CD4-positive, alpha-beta T cell treated with Interleukin-2 at 100 ng/mL for 4 hours (primary cell): ENCODE measurements around the gene SSC4D.
"Not testable (repeated sequence)": the region's sequence is repeated elsewhere in the genome, so short reads cannot be mapped to it uniquely, and the experiment has no call there.

Experiments used
- DNase-seq: peaks from one replicate; pipeline ENCODE4 v3.0.0-alpha.2; 2020; ENCODE audit warnings: low spot score

Gene SSC4D

GRCh38 chr7:76421097-76421496 is 11.6 kb upstream of the SSC4D start:
- DNase-seq, result not testable (repeated sequence)

DNA sequence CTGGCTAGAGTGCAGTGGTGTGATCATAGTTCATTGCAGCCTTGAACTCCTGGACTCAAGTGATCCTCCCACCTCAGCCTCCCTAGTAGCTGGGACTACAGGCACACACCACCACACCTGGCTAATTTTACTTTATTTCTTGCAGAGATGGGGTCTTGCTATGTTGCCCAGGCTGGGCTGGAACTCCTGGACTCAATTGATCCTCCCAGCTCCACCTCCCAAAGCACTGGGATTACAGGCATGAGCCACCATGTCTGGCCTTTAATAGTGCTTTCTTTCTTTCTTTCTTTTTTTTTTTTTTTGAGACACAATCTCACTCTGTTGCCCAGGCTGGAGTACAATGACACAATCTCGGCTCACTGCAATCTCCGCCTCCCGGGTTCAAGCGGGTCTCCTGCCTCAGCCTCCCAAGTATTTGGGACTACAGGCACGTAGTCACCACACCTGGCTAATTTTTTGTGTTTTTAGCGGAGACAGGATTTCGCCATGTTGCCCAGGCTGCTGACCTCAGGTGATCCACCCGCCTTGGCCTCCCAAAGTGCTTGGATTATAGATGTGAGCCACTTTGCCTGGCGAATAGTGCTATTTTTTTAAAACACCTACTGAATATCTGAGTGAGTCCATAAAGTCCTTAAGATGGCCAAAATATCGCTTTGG is 8.3 kb upstream of the SSC4D start:
- DNase-seq, result not testable (repeated sequence)

DNA sequence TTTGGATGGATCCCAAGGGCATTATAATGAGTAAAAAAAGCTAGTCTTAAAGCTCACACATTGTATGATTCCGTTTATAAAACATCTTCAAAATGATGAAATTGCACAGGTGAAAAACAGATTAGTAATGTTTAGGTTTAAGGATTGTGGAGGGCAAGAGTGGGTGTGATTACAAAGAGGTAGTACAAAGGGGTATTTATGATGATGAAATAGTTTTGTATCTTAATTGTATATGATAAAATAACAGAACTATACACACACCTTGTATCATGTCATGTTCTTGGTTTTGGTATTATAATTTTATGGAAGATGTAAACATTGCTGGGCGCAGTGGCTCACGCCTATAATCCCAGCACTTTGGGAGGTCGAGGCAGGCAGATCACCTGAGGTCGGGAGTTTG is 2.8 kb upstream of the SSC4D start:
- DNase-seq, result no peak

DNA sequence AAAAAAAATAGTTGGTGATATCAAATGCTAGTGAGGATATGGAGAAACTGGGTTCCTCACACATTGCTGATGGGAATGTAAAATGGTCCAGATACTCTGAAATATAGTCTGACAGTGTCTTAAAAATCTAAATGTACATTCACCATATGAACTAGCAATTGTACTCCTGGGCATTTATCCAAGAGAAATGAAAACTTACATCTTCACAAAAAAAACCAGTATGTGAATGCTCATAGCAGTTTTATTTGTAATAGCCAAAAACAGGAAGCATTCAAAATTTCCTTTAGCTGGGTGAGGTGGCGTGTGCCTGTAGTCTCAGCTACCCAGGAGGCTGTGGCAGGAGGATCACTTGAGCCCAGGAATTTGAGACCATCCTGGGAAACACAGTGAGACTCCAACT is 2.1 kb upstream of the SSC4D start:
- DNase-seq, result no peak

DNA sequence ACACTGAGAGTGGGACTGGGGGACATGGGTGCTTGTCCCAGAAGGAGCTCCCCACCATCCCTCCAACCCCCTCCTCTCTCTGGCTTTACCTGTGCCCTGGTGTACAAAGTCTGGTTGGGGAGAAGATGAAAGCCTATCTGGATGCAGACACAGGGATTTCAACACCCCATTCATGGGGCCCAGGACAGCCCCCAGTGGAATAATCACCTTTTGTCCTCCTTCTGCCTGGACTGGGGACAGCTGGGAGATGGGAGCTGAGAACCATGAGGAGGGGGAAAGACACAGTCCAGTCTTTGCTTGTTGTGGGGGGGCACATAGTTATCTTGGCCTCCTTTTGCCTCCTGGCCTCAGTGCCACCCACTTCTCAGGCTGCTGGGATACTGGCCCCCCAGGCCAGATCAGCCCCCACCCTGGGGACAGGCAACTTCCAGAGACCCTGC is 1.4 kb downstream of the SSC4D start:
- DNase-seq, result no peak

- no peak for DNase-seq
Measured at GRCh38 chr7:76407718-76408117, 1.8 kb downstream of the SSC4D start.

DNA sequence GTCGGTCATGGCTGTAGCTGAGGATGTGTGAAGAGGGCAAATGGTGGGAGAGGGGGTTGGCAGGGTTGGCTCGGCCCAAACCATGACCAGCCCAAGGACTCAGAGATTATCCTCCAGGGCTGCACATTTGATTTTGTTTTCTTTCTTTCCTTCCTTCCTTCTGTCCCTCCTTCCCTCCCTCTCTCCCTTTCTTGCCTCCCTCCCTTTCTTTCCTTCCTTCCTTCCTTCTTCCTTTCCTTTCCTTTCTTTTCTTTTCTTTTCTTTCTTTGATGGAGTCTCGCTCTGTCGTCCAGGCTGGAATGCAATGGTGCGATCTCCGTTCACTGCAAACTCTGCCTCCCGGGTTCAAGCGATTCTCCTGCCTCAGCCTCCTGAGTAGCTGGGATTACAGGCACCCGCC is 3.8 kb downstream of the SSC4D start:
- no peak for DNase-seq

- no peak for DNase-seq
Measured at GRCh38 chr7:76403780-76404494, 5.6 kb downstream of the SSC4D start.

- DNase-seq, result not testable (repeated sequence)
Measured at GRCh38 chr7:76403097-76403496, 6.4 kb downstream of the SSC4D start.

DNA sequence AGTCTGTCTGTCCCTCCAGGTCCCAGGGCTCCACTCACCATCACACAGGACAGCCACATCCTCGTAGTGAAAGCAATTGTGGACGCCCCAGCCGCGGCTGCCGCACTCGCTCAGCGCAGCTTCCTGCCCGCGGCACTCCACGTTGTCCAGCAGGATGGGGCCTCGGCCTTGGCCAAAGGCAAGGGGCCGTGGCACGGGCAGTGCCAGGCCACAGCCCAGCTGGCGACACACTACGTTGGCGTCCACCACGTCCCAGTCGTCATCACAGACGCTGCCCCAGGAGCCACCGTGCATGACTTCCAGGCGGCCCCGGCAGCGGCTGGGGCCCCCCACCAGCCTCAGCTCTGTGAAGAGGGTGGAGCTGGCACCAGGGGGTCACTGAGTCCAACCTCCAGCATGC is 9.2 kb downstream of the SSC4D start:
- no peak for DNase-seq

DNA sequence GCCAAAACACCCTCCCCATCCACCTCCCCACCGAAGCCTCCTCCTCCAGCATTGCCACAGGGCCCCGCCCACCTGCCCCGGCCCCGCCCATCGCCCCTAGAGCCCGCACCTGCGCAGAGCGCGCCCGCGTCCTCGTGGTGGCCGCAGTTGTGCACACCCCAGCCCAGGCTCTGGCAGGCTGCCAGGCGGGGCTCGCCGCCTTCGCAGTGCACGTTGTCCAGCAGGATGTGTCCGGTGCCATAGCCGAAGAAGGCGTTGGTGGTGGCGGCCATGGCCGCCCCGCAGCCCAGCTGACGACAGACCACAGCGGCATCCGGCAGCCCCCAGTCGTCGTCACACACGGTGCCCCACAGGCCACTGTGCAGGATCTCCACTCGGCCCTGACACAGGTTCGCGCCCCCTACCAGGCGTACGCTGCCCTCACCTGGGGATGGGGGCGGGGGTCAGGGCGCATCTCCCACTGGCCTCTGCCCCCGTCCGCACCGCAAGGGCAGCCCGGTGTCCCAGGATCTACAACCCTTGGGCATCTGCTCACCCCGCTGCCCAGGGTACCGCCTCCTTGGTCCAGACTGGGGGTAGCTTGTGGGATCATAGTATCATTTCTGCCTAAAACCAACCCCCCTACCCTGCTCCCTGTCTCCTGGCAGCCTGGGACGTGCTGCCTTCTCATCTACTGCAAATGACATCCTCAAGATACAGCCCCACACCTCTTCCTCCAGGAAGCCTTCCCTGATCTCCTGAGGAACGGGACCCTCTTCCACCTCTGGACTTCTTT is 11.9 kb downstream of the SSC4D start:
- DNase-seq, result peak; percentile 84

DNA sequence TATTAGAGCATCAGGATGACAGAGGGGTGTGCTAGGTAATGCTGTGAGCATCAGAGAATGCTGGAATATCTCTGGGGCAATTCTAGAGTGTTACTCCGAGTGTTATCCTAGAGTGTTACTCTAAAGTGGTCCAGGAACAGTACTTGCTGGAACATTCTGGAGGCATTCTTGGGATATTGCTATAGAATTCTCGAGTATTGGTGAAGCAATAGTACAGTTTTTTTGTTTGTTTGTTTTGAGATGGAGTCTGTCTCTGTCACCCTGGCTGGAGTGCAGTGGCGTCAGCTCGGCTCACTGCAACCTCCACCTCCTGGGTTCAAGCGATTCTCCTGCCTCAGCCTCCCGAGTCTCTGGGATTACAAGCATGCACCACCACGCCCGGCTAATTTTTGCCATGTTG is 12.6 kb downstream of the SSC4D start:
- DNase-seq, result no peak

DNA sequence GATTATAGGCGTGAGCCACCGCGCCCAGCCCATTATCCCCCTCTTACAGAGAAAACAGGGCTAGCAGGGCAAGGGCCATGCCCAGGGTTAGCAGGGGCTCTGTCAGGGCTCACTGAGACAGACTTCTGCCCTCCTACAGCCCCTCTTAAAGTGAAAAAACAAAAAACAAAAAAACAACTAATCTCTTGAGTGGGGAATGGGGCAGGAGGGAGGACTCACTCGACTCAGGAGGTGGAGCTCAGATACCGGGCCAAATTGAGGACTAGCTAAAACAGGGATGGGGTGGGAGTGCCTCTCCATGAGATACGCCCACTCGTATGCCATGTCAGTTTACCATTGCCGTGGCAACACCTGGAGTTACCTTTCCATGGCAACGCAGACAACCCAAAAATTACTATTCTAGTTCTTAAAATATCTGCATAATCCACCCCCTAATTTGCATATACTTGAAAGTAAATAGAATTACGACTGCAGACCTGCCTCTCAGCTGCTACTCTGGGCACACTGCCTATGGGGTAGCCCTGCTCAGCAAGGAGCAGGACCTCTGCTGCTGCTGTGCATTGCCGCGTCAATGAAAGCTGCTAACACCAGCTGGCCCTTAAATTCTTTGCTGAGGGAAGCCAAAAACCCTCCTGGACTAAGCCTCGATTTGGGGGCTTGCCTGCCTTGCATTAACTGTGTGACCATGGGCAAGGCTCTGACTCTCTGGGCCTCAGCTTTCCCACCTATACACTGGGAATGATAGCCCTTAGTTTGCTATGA is 13.4 kb downstream of the SSC4D start:
- no peak for DNase-seq

GRCh38 chr7:76395605-76395964 is 13.9 kb downstream of the SSC4D start:
- not testable (repeated sequence) for DNase-seq

DNA sequence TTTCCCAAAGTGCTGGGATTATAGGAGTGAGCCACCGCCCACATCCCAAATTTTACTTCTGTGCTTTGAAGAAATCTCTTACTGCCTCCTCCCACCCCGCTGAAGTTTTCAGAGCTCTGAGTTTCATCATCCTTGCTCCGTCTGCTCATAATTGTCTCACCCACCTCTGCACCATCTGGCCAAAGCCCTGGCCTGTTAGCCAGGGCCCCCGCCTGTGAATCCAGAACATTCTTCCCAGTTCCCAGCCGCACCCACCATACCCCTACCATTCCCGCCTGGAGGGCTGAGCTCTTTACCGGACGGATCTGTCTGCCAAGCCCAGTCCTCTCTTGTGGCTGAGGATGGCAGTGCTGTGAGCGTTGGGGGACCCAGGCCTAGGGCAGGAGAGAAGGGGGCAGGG is 14.5 kb downstream of the SSC4D start:
- DNase-seq, result no peak

DNA sequence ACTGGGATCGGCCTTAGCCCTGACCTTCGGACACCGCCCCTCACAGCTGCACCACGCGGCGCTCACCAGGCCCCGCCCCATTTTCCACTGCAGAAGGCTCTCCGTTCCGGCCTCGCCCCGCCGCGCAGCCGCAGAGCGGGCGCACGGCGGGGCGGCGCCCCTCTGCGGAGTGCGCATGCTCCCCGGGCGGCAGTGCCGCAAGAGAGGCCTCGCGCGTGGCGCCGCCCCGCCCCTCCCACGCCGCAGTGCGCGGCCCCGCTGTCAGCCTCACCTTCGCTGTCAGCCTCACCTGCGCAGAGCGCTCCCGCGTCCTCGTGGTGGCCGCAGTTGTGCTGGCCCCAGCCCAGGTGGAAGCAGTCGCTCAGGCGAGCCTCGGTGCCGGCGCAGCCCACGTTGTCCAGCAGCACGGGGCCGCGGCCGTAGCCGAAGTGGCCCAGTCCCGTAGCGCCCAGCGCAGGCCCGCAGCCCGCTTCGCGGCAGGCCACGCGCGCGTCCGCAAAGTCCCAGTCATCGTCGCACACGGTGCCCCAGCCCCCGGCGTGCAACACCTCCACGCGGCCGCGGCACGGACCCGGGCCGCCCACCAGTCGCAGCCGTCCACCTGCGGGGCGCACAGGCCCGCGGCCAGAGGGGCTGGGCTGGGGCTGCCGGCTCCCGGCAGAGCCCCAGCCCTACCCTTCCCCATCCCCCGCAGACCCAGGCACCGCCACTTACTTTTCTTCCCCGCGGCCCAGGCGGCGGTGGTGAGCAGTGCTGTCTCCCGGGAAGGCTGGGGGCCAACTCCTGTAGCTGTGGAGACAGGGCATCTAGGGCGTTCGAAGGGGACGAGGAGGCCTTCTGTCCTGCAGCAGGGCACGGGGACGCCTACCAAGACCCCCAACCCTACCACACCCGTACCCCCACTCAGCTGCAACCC is 16.1 kb downstream of the SSC4D start:
- DNase-seq, result peak; percentile 93

GRCh38 chr7:76392531-76393115 is 16.9 kb downstream of the SSC4D start:
- DNase-seq, result no peak

DNA sequence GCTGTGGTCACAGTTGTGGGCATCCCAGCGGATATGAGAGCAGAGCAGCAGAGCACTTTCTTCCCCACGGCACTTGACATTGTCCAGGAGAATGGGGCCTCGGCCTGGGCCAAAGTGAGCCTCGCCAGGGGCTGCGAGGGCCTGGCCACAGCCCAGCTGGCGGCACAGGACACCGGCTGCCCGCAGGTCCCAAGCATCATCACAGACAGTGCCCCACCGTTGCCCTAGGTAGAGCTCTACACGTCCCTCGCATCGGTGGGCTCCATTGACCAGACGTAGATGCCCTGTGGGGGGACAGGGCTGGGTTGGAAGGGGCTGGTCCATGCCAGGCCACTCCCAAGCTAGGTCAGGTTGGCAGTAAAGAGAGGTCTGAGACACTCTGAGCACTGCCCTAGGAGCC is 19.4 kb downstream of the SSC4D start:
- DNase-seq, result no peak

DNA sequence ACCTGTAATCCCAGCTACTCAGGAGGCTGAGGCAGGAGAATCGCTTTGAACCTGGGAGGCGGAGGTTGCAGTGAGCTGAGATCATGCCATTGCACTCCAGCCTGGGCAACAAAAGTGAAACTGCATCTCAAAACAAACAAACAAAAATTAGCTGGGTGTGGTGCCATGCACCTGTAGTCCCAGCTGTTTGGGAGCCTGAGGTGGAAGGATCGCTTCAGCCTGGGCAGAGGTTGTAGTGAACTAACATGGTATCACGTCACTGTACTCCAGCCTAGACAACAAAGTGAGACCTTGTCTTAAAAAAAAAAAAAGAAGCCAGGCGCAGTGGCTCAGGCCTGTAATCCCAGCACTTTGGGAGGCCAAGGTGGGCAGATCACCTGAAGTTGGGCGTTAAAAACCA is 21.7 kb downstream of the SSC4D start:
- not testable (repeated sequence) for DNase-seq

DNA sequence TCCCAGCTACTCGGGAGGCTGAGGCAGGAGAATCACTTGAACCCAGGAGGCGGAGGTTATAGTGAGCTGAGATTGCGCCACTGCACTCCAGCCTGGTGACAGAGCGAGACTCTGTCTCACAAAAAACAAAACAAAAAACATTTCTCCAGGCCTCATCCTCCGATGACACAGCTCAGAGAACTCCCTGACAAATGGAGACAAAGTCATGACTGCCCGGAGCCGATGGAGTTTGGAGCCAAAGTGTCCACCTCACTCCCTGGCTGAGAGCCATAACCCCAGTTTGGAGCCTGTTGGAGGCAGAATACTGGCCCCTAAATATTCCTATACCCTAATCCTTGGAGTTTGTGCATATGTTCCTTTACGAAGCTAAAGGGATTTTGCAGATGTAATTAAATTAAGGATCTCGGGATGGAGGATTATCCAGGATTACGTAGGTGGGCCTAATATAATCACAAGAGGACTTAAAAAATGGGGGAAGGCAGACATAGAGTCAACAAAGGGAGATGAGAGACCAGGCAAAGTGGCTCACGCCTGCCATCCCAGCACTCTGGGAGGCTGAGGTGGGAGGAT is 22.7 kb downstream of the SSC4D start:
- DNase-seq, result no peak
